HuH-7 (cell line): ENCODE results near the gene RREB1.
"Not testable (repeated sequence)": the region's sequence is repeated elsewhere in the genome, so short reads cannot be mapped to it uniquely, and the experiment has no call there.

Experiments
- DNase-seq: peaks from one replicate; pipeline ENCODE4 v3.0.0; 2011; ENCODE audit warnings: low spot score

The RREB1 gene

GRCh38 chr6:7143476-7143974 is 35.8 kb downstream of the RREB1 start:
- peak; percentile 51 for DNase-seq

GRCh38 chr6:7144872-7145584 is 37.3 kb downstream of the RREB1 start:
- DNase-seq: no peak

GRCh38 chr6:7145585-7145884 is 37.8 kb downstream of the RREB1 start:
- DNase-seq: no peak

GRCh38 chr6:7145885-7146828 is 38.4 kb downstream of the RREB1 start:
- no peak for DNase-seq

DNA sequence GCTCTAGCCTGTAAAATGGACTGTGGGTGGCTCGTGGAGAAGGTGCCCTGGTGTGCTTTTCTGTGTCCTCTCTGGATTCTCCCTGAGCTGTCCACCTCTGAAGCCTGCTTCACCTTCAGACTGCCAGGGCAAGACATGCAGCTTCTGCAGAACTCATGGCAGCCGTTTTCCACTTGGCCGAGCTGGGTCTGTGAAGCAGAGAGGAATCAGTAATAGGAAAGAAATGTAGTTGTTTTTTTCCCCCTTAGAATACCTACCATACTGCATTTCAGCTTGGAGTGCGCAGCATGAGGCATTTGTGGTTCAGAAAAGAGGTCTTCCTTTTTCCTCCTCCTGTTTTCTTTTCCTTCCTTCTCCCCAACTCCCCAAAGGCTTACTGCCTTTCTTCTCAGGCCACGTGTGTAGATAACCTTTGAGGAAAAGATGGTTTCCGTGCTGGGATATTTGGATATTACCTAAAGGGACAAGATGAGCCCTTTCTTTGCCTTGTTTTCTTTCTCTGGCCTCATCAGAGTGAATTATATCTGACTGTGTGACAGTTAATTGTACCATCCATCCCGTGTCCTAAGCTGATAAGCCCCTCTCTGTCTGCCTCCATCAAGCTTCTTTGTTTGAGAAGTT is 39.4 kb downstream of the RREB1 start:
- no peak for DNase-seq

- no peak for DNase-seq
These were observed 40.5 kb downstream of the RREB1 start for GRCh38 chr6:7148100-7148822.

- DNase-seq: no peak
These were observed 42.8 kb downstream of the RREB1 start for GRCh38 chr6:7150381-7151064.

- DNase-seq: no peak
These were observed 43.6 kb downstream of the RREB1 start for GRCh38 chr6:7151381-7151780.

- DNase-seq: no peak
These were observed 44.7 kb downstream of the RREB1 start for GRCh38 chr6:7152462-7152861.

- DNase-seq: no peak
These were observed 46.0 kb downstream of the RREB1 start for GRCh38 chr6:7153789-7154188.

DNA sequence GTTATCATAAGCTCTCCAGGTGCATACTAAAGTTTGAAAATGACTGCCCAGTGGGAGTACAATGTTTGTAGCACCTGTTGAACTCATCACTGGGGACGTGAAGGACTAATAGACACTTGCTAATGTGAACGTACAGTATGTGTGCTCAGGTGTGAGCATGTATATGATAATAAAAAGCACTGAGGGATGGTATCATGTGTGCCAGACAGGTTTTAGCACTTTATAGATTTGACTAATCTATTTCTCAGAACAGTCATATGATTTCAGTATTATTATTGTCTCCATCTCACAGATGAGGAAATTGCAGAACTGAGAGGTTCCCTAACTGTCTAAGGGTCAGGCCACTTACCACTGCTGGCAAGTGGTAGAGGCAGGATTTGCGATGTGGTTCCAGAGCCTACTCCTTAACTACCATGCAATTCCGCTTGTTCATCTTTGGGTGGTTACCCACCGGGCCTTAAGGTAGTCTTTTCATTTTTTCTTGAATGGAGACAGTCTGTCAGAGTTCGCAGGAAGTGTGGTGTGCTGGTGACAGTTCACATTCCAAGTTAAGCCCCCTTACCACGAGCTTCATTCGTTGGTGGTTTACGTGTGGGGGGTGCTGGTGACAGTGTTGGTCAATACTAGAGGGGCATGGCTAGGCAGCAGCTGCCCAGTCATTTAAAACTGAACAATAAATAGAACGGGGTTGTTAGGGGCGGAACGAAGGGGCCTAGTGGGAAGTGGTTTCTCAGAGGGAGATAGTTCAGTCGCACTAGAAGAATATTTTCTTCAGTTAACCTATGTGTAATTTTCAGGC is 46.8 kb downstream of the RREB1 start:
- no peak for DNase-seq

DNA sequence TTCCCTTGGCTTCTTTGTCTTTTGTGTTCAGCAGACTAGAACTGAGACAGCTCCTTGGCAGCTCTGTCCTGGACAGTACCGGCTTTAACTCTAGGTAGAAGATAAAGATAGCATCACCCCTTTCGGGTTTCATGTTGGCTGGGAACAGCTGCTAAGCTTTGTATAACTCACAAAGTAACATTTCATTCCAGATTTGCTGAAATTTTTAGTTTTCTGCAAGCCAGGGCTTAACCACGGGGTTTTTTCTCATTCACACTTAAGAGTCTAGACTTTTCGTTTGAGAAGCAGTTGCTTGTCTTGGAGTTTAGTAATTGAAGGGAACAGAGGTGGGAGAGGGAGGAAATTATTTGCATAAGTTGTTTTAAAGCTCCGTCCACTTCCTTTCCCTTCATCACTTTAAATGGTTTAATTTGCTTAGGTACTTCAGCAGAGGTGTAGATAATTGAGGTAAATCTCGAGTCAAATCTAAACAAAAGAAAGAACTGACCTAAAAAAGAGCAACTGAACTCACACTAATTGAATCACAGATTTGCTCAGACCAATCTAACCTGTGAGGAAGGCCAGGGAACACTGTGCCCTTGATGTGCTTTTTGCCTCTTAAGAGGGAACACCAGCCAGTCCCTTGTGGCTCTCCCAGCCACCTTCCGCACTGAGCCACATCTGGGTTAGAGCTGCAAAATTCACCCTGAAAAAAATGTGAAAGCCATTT is 48.3 kb downstream of the RREB1 start:
- DNase-seq: no peak

- no peak for DNase-seq
These were observed 49.0 kb downstream of the RREB1 start for GRCh38 chr6:7156643-7157278.

DNA sequence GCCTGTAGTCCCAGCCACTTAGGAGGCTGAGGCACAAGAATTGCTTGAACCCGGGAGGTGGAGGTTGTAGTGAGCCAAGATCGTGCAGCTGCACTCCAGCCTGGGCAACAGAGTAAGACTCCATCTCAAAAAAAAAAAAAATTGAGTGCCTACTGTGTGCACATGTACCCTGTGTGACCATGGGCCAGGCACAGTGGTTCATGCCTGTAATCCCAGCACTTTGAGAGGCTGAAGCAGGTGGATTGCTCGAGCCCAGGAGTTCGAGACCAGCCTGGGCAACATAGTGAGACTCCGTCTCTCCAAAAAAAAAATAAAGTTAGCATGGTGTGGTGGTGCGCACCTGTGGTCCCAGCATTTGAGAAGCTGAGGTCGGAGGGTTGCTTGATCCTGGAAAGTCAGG is 49.5 kb downstream of the RREB1 start:
- not testable (repeated sequence) for DNase-seq

- DNase-seq: no peak
These were observed 50.2 kb downstream of the RREB1 start for GRCh38 chr6:7157752-7158616.

DNA sequence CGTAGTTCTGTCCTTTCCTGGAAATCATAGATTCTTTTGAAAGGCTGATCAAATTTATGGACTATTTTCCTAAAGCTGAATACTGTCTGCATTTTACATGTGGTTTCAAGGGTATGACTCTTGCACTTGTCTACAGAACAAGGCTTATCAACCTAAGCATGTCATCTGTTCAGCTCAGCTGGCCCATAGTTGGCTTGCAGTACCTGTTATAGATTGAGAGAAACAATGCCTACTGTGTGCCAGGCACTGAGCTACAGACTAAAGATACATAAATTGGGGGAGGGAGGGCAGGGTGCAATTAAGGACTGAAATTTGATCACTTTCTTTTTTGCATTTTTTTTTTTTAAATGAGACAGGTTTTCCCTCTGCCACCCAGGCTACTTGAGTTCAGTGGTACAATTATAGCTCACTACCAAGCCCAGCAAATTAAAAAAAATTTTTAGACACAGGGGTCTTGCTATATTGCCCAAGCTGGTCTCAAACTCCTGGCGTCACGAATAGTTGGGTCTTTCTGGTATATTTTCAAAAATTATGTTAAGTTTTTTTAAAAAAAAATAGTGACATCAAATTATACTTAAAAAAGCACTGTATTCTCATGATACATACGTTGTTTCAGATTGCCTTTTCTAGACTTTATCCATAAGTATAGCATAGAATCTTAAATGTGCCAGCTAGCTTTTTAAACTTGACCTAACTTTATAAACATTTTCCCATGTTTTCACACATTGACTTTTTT is 52.2 kb downstream of the RREB1 start:
- DNase-seq: no peak

DNA sequence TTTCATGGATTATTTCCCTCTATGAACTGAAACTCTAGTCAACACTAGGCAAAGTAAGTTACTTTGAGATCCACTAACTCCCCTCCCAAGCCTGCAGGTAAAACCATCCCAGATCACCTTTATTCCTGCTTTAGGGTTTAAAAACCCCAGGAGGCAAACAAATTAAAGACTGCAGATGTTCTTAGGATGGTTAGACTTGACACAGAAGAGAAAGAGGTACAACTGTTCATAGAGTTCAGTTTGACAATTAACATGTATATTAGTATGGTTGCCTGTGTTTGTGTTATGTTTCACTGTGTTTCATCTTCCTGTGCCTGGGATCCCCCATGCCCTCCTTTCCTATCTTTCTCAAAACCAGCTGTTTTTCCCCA is 53.5 kb downstream of the RREB1 start:
- no peak for DNase-seq

GRCh38 chr6:7161845-7162244 is 54.1 kb downstream of the RREB1 start:
- no peak for DNase-seq
